PFSK-1 (cell line): ENCODE results near the gene ZNF219.

Source experiments
- FOXP2 ChIP-seq: optimal IDR thresholded peaks from 2 replicates; pipeline ENCODE3; 2011; ENCODE audit warnings: borderline replicate concordance, control low read depth, inconsistent platforms; ENCODE audit not compliant: insufficient read depth; ENCODE audit errors: extremely low read length, extremely low read depth
- POLR2AphosphoS5 ChIP-seq: IDR thresholded peaks from 2 replicates; pipeline ENCODE4 v1.6.1; 2012; ENCODE audit warnings: low read depth, mild to moderate bottlenecking, control low read depth, low read length, moderate library complexity
- SIN3A ChIP-seq: IDR thresholded peaks from 2 replicates; pipeline ENCODE4 v1.6.1; 2012; ENCODE audit warnings: mild to moderate bottlenecking, low read length, moderate library complexity, borderline replicate concordance; ENCODE audit not compliant: insufficient read depth
- TAF1 ChIP-seq: IDR thresholded peaks from 2 replicates; pipeline ENCODE4 v1.6.1; 2012; ENCODE audit warnings: low read length, control low read depth, borderline replicate concordance; ENCODE audit not compliant: insufficient read depth
- TF ChIP-seq, protein P1 (sequence below), 2 experiments: IDR thresholded peaks; 2 replicates each; pipeline versions ENCODE4 v1.6.1 to v1.8.0; 2011 to 2012; ENCODE audit warnings: low read depth in 2 of 2, low read length in 2 of 2, control low read depth in 1 of 2, inconsistent platforms in 1 of 2, mild to moderate bottlenecking in 1 of 2, moderate library complexity in 1 of 2; ENCODE audit not compliant: insufficient read depth in 1 of 2

DNA sequence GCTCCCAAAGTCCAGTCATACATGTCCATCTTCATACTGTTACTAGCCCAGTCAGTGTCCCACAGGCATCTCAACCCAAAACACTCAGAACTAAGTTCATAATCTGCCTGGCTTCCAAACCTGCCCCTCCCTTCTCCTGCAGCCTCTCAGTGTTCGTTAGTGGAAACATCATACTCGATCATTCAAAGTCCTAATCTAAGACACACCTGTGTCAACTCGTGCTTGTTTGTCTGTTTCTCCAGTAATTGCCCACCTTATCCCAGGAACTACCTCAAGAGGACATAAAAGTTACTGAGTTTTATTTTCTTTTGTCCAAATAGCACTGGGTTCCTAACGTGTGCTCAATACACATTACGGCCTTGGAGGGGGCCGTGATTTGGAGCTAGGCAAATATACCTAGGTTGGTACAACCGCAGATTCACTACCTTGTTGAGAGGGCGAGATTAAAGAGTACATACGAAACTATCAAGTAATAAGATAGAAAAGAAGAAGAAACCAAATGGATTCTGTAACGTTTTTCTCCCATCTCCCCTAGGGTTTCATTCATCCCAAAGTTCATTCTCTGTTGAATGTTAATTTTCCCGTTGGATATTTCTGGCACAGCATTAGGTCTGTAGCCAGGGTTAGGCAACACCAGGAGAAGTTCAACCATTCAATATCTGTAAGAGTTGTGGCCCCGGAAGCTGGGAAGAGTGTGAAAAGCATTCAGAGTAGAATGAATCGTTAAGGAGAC lies 37.7 kb downstream of the ZNF219 start:
- TF ChIP-seq, protein P1, sequence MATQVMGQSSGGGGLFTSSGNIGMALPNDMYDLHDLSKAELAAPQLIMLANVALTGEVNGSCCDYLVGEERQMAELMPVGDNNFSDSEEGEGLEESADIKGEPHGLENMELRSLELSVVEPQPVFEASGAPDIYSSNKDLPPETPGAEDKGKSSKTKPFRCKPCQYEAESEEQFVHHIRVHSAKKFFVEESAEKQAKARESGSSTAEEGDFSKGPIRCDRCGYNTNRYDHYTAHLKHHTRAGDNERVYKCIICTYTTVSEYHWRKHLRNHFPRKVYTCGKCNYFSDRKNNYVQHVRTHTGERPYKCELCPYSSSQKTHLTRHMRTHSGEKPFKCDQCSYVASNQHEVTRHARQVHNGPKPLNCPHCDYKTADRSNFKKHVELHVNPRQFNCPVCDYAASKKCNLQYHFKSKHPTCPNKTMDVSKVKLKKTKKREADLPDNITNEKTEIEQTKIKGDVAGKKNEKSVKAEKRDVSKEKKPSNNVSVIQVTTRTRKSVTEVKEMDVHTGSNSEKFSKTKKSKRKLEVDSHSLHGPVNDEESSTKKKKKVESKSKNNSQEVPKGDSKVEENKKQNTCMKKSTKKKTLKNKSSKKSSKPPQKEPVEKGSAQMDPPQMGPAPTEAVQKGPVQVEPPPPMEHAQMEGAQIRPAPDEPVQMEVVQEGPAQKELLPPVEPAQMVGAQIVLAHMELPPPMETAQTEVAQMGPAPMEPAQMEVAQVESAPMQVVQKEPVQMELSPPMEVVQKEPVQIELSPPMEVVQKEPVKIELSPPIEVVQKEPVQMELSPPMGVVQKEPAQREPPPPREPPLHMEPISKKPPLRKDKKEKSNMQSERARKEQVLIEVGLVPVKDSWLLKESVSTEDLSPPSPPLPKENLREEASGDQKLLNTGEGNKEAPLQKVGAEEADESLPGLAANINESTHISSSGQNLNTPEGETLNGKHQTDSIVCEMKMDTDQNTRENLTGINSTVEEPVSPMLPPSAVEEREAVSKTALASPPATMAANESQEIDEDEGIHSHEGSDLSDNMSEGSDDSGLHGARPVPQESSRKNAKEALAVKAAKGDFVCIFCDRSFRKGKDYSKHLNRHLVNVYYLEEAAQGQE (IDR thresholded peaks at IDR 0.05; ENCODE audit: insufficient read depth in 1 of 2, low read depth in 2 of 2, low read length in 2 of 2): no peak
- TF ChIP-seq POLR2AphosphoS5 (no peak), TAF1 (no peak), SIN3A (no peak), FOXP2 (no peak)
